Nucleus accumbens (tissue), 56 donors: Measurements from ENCODE around the gene DTX2.
"Not testable (repeated sequence)": the region's sequence is repeated elsewhere in the genome, so short reads cannot be mapped to it uniquely, and the experiment has no call there.

ENCODE experiments used
- DNase-seq, 56 donors: peaks; one replicate each; lab custom pipeline; 2025; lab: John Stamatoyannopoulos, UW

DTX2 gene

DNA sequence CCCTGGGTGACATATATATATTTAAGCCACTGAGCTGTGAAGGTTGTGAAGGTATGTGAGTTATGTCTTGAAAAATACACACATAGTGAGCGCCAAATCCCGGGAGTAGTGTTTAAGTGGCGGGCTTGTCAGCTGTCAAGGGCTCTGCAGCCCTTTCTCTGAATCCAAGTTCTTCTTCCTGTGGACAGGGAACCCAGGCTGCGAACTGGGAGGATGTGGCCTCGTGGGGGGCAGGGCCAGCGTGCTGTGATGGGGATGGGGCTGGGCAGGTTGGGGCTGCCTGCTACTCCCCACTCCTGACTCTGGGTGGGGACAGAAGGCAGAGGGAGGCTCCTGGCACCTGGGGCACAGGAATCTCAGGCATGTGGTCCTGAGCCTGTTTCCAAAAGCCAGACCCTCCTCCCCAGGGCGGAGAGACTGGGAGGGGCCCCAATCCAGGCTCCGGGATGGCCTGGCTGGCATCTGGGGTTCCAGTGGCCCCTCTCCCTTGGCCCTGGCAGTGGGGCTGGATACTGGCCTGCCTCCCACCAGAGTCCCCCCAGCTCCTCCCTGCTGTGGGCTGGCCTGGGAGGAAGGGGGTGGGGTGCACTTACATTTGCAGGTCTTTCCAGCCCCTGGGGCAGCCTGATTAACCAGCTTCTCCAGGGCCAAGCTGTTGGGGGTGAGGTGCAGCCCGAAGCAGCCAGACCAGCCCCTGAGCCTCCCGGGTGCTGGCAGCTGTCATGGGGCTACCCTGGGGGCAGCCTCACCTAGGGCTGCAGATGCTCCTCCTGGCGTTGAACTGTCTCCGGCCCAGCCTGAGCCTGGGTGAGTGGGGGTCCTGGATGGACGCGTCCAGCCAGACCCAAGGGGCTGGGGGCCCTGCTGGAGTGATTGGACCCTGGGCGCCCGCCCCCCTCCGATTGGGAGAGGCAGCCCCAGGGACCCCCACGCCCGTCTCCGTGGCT is 48.7 kb downstream of the DTX2 start, which contains the start of gene UPK3B:
TSS of gene UPK3B (plus strand) at position 622 of the 947 bp plus-strand sequence. CDS start at position 723, 101 bp downstream.
- DNase-seq = no peak

DNA sequence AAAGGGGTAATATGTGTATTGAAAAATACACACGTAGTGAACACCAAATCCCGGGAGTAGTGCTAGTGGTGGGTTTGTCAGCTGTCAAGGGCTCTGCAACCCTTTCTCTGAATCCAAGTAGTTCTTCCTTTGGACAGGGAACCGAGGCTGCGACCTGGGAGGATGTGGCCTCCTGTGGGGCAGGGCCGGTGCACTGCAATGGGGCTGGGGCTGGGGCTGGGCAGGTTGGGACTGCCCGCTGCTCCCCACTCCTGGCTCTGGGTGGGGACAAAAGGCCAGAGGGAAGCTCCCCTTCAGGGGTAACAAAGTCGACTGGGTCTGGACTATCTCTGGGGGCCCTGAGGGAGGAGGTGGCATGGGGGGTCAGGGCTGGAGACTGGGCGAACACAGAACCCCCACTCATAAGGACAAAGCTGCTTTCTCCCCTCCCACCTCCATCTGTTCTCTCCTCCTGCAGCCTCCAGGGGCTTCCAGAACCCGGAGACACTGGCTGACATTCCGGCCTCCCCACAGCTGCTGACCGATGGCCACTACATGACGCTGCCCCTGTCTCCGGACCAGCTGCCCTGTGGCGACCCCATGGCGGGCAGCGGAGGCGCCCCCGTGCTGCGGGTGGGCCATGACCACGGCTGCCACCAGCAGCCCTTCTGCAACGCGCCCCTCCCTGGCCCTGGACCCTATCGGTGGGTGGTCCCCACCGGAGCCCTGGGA is 49.8 kb downstream of the DTX2 start:
- DNase-seq = not testable (repeated sequence)

DNA sequence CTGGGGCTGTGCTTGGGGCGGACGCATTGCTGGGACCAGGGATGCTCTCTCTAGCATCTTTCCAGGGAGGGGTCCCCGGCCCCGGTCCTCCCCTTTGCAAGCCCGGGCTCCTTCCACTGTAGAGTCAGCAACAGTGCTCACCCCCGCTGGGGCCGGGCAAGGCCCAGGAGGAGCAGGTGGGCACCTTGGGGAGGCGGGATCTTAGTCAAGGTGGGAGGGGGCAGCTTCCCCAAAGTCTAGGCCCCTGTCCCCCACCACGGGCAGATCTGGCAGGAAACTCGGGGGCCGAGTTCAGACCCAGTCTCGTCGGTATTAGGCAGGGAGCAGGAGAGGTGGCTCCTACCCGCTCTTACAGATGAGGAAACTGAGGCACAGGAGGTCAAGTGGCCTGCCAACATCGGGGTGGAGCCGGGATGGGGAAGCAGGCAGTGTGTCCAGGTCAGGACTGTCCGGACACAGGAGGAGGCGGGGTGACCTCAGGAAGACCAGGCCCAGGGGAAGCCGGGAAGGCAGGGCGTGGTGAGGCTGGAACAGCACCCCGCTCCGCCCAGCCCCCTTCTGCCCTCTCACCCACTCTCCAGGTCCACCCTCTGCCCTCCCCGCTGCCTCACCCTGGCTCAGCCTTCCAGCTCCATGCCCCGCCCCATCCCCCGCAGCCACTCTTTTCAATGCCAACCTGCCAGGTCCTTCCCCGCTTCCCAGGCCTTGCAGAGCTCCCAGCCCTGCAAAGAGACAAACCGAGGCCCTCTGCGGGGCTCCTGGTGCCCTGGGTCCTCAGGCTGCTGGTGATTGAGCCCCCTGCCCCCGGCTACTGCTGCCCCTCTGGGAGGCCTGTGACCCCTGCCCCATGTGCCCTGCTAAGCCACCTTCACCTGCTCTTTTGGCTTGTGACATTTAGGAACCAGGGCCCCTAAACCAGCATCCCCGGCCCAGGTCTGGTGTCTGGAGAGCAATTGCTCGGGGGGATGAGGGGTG is 50.7 kb downstream of the DTX2 start:
- DNase-seq = not testable (repeated sequence)

DNA sequence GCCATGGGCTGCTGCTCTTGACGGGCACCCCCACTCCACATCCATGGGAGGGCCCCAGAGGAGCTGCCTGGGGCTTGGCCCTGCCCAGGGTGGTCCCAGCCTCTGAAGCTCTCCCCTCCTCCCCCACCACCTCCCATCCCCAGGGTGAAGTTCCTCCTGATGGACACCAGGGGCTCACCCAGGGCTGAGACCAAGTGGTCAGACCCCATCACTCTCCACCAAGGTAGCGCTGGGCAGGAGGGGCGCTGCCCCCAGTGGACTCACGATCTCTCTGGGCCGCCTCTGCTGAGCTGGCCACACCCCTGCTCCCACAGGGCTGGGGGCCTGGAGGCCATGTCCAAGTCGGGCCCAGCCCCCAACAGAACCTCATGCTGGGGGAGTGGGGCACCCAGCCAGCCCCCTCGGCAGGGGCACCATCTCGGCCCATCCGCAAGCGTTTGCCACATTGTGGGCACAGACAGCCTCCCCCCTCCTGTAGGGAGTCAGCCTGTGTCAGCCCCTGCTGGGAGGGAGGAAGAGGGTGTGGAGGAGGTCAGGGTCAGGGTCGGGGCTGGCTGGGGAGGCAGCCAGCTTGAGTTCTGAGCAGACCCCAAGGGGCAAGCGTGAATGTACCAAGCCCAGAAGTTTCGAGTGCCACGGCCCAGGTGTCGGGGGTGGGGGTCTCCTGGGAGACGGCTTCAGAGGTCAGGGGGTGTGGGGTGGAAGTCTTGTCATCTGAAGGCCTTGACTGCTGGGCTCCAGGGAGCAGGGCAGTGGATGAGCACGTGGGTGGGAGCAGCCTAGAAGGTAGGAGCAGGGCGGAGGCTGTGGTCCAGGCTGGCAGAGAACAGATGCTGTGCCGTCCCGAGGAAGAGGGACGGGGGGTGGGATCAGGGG is 51.7 kb downstream of the DTX2 start:
- no peak for DNase-seq

DNA sequence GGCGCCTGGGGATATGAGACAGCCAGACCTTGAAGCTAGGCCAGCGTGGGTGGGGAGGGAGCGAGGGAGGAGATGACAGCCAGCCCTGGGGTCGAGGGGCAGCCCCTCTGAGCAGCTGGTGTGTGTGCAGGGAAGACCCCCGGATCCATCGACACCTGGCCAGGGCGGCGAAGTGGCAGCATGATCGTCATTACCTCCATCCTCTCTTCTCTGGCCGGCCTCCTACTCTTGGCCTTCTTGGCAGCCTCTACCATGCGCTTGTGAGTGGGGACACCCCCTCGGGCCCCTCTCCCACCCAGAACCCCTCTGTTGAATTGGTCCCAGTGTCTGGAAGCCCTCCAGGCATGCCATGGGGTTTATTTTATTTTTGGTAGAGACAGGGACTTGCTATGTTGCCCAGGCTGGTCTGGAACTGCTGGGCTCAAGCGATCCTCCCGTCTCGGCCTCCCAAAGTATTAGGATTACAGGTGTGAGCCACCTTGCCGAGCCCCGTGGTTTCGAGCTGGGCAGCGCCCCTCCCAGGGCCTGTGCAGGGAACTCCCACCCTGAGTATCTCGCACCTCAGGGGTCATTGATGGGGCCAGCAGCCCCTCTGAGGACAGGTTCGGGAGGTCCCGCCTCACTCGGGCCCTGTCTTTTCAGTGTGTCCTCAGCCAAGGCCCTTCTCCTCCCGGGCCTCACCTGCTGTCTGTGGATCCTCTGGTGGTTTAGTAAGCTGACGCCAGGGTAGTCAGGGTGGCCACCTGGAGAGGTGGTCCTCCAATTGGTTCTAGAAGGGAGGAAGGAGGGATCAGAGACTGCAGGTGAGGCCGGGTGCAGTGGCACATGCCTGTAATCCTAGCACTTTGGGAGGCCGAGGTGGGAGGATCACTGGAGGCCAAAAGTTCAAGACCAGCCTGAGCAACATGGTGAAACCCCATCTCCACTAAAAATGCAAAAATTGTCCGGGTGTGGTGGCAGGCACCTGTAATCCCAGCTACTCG is 52.6 kb downstream of the DTX2 start:
- no peak for DNase-seq

DNA sequence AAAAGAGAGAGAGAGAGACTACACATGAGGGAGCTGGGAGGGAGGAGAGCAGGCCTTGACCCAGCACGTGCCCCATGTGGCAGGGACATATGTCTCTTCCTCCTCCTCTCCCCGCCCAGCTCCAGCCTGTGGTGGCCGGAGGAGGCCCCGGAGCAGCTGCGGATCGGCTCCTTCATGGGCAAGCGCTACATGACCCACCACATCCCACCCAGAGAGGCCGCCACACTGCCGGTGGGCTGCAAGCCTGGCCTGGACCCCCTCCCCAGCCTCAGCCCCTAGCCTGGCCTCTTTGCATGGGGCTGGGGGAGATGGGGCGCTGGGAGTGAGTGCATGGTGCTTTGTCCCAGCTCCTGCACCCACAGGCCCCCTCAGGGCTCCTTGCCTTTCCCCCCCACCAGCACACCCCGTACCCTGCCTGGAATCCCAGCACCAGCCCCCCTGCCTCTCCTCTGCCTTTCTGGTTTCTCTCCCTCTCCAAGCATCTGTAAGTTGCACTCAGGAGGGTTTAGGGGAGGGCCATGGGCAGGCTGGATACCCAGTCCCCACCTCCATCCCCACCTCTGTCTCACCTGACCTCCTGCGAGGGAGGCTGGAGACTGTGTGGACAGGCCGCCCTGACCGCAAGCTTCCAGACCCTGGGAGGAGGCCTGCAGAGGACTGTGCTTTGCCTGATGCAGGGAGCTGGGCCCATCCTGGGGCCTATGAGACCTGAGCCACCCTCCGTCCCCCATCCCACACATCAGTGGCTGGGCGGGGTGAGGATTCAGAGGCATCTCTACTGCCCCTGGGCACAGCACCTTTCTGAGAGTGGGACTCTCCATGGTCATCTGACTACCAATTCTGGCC is 53.6 kb downstream of the DTX2 start:
- DNase-seq = no peak

DNA sequence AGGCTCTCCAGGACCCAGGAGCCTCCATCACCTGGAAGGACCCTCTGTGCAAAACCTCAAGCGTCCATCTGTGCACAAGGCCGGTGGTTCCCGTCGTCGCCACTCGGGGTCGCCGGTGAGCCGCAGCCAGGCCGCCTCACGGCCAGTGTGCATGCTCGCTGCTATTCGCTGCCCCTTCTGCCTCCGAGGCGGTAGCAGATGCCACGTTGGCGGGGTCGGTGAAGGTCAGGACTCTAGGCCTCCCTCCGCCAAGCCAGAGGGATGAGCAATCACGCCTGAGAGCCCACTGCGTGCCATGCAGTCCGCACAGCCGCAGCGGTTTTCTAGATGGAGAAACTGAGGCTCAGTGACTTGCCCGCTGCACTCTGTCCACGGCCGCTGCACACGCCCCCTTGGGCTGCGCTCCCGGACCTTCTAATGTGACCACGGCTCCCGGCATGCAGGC is 54.5 kb downstream of the DTX2 start:
- peak in 16 of 56 donors; percentile 3 to 55 (median 24) for DNase-seq

DNA sequence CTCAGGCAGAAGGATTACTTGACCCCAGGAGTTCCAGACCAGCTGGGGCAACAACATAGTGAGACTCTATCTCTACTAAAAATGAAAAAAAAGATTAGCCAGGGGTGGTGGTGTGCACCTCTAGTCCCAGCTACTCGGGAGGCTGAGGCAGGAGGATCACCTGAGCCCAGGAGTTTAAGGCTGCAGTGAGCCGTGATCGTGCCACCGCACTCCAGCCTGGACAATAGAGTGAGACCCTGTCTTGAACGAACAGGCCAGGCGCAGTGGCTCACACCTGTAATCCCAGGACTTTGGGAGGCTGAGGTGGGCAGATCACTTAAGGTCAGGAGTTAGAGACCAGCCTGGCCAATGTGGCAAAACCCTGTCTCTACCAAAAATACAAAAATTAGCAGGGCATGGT is 55.4 kb downstream of the DTX2 start:
- DNase-seq = not testable (repeated sequence)

DNA sequence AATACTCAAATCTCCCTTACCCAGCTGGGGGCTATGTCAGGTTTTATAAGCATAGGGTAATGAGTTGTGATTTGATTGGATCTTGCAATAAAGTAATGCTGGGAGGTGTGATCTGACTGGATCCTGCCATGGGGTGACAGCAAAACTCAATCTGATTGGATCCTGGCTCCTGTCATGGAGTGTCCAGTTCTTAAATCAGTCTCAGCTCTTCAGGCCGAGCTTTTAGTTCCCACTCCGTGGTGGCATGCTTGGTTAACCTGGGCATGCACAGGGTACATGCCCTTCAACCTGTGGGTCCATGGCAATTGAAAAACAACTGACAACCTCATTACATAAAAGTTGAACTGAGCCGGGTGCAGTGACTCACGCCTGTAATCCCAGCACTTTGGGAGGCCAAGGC is 64.7 kb downstream of the DTX2 start:
- not testable (repeated sequence) for DNase-seq

DNA sequence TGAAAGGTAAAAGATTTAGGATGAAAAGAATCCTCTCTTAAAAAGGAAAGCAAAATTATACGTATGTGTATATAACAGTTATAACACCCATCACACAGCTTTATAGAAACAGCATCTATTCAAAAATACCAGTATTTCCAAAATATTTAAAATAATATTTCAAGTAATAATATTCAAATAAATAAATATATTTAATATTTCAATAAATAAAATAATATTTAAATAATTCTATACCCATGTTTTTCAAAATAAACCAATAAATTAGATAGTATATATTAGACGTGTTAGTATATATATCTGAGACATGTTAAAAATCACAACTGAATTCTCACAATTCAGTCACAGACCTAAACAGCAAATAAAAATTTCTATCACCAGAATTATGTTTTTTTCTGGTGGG is 70.1 kb downstream of the DTX2 start:
- not testable (repeated sequence) for DNase-seq

DNA sequence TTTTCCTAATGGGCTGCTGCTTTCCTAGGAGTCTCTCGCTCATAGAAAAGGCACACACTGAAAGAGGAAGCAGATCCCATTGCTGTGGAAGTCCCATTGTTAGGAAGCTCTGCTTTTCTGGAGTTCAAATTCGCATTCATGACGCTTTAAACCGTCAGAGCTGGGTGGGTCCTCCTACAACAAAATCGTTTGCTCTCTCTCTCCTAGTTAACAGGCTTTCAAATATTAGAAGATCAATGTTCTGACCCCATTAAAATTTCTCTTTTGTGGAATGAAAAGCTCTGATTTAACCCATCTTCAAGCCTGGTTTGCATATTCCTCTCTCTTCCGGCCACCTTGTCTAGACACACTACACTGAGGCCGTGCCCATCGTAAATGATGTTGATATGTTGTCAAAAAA is 81.7 kb downstream of the DTX2 start, which contains the start of gene SPDYE16:
TSS of gene SPDYE16 (minus strand) at position 101 of the 400 bp plus-strand sequence. CDS start 1,838 bp downstream, outside the sequence.
- not testable (repeated sequence) for DNase-seq

DNA sequence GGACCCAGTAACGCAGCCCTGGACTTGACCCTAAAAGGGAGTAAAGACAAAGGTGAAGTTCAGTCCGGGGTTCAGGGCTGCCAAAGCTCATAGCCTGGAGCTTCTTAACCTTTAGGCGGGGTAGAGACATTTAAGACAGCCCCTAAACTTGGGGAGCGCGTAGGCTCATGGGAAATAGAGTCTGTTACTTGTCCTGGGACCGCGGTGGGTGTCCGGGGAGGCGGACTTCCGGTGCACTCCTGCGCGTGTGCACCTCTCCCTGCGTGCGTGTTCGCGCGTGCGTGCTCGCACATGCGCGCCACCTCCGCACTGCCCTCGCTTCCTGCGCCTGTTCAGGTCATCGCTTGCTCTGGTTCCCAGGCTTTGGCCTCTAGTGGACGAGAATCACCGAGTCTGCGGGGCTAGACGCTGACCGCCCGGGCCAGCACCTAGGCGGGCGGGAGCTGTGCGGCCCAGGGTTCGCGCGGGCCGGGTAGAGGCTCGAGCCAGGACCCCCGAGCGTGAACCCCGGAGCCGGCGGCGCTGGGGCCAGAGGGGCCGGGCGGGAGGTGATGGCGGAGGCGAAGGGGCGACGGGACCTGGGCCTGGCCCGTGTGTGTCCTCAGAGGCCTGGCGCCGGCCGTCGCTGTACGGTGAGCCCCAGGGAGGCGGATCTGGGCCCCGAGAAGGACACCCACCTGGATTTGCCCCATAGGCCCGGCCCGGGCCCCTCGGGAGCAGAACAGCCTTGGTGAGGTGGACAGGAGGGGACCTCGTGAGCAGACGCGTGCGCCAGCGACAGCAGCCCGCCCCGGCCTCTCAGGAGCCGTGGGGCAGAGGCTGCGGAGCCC is 87.7 kb downstream of the DTX2 start:
- DNase-seq = peak in 55 of 56 donors; percentile 47 to 95 (median 82)

DNA sequence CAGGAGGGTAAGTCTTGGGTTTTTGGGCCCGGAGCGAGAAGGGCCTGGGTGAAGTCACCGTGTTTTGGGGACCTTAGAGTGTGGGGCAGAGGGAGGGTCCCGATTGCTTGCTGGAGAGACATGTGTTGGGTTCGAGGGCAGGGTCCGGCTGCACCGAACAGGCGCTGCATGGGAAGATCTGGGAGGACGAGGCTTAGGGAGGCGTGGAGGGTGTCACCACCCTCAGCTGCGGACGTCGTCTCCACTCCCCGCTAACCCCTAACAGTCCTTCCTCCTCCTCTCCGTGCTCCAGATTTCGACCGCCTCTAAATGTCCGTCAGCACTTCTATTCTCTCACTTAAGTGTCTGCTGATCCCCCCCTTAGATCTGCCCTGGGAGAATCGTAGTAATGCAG is 88.3 kb downstream of the DTX2 start:
- peak in 1 of 56 donors; percentile 0 for DNase-seq

DNA sequence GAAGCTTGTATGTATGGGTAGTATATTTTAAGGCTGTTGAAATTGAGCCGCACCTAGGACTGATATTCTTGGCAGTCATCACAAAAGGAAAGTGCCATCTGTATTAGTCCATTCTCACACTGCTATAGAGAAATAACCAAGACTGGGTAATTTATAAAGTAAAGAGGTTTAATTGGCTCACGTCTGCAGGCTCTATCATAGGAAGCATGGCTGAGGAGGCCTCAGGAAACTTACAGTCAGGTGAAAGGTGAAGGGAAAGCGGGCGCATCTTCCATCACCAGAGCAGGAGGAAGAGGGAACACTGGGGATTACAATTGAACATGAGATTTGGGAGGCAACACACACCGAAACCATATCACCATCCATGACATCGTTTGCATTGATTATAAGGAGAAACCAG is 90.5 kb downstream of the DTX2 start:
- DNase-seq = not testable (repeated sequence)
